SK-N-SH treated with all-trans-retinoic acid at 6 μM for 48 hours (cell line): ENCODE measurements around the gene DYSF.

ENCODE experiments used
- GLIS3 ChIP-seq: fragments of 250-450 bp; sonication (Bioruptor Pico); IDR thresholded peaks from 2 replicates; pipeline ENCODE4 v1.5.0; 2020; ENCODE audit warnings: mild to moderate bottlenecking, moderate library complexity
- ISL1 ChIP-seq: fragments of 250-450 bp; sonication (Bioruptor Pico); IDR thresholded peaks from 2 replicates; pipeline ENCODE4 v2.1.2; 2022; ENCODE audit warnings: mild to moderate bottlenecking, moderate library complexity
- SNAI2 ChIP-seq: fragments of 250-450 bp; sonication (Bioruptor Pico); IDR thresholded peaks from 2 replicates; pipeline ENCODE4 v1.5.0; 2020; ENCODE audit warnings: mild to moderate bottlenecking, moderate library complexity
- ZC3H10 ChIP-seq: fragments of 250-450 bp; sonication (Bioruptor Pico); IDR thresholded peaks from 2 replicates; pipeline ENCODE4 v1.5.1; 2021; ENCODE audit warnings: mild to moderate bottlenecking, moderate library complexity
- ZFP30 ChIP-seq: fragments of 450-650 bp; formaldehyde crosslinking; IDR thresholded peaks from 2 replicates; pipeline ENCODE4 v1.5.0; 2022; ENCODE audit warnings: mild to moderate bottlenecking, moderate library complexity

DNA sequence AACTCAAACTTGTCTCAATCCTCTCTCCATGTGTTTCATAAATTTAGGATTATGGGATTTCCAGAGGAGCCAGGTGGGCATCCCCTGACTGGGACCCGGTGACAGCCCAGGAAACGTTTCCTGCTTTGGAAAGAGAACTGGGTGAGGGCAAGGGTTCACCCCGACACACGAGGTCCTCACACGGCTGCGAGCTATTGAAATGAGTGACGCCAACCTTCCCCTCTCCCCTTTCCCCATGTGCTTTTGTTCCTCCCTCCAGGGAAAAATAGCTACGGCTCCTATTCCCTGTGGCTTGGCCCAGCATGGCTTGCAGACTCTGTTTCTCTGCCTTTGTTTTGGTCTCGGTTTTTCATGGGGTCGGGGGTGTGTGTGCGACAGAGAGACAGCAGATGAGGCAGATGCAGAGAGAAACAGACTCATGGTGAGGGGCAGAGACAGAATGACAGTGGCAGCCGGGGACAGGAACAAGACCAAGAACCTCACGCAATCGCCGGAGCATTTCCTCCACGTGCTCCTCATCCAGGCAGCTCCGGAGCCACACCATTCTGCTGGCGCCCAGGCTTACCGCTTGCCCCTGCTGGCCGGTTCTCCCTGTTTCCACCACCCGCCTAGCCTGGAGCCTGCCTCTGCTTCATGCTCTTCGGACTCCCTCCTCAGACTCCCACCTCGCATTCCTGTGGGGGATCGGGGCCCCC lies 238.5 kb downstream of the DYSF start:
- TF ChIP-seq SNAI2 (CRISPR knock-in tag), result no peak
- no peak for TF ChIP-seq ZFP30 (CRISPR knock-in tag)
- no peak for TF ChIP-seq GLIS3 (CRISPR knock-in tag)
- TF ChIP-seq ZC3H10 (CRISPR knock-in tag), result no peak
- TF ChIP-seq ISL1 (CRISPR knock-in tag), result no peak
